K562 (cell line): ENCODE data around the gene YIF1A. TPM values are rescaled to one million over a fixed set of nuclear protein-coding genes. Genes with fewer than 3 reads are reported as not detected.

Experiments
- CCNT2 ChIP-seq: IDR thresholded peaks from 2 replicates; pipeline ENCODE4 v1.6.1; 2011; ENCODE audit warnings: borderline replicate concordance, low read depth, mild to moderate bottlenecking, moderate library complexity, mixed read lengths, low read length; ENCODE audit not compliant: insufficient read length; ENCODE audit errors: extremely low read depth
- CEBPB ChIP-seq: fragments of 450-650 bp; IDR thresholded peaks from 2 replicates; pipeline ENCODE4 v1.6.1; 2016; ENCODE audit warnings: missing genetic modification characterization, missing compliant biosample characterization
- E2F4 ChIP-seq: sonication (generic); formaldehyde crosslinking; IDR thresholded peaks from 2 replicates; pipeline ENCODE4 v1.8.0; 2022; ENCODE audit warnings: mild to moderate bottlenecking, low read depth, missing genetic modification reagents
- FOXK2 ChIP-seq, 2 experiments: fragments of 450-650 bp; IDR thresholded peaks in 1 of 2; conservative IDR thresholded peaks in 1 of 2; 2 replicates each; pipeline ENCODE4 v1.6.1; 2016; ENCODE audit warnings: low read depth in 2 of 2, mild to moderate bottlenecking in 1 of 2
- HDAC6 ChIP-seq: IDR thresholded peaks from 2 replicates; pipeline ENCODE4 v1.6.1; 2012; ENCODE audit warnings: low read depth, mild to moderate bottlenecking, control low read depth, inconsistent platforms, low read length, moderate library complexity
- MCM7 ChIP-seq, 2 experiments: fragments of 450-650 bp; IDR thresholded peaks; 2 replicates each; pipeline ENCODE4 v1.6.1; 2016 to 2018
- NONO ChIP-seq, 2 experiments: fragments of 200-400 bp in 1 of 2; fragments of 450-650 bp in 1 of 2; formaldehyde crosslinking in 1 of 2; IDR thresholded peaks; 2 replicates each; pipeline ENCODE4 v1.6.1; 2017; ENCODE audit warnings: low read depth in 2 of 2, mild to moderate bottlenecking in 2 of 2, moderate library complexity in 2 of 2, low read length in 1 of 2
- NR3C1 ChIP-seq: sonication (generic); formaldehyde crosslinking; IDR thresholded peaks from 2 replicates; pipeline ENCODE4 v1.8.1; 2022; ENCODE audit warnings: missing genetic modification reagents
- NUFIP1 ChIP-seq: fragments of 450-650 bp; IDR thresholded peaks from 2 replicates; pipeline ENCODE4 v1.6.1; 2018; ENCODE audit not compliant: partially characterized antibody
- RFX7 ChIP-seq: fragments of 250-450 bp; sonication (Bioruptor Pico); IDR thresholded peaks from 2 replicates; pipeline ENCODE4 v1.5.1; 2021; ENCODE audit warnings: mild to moderate bottlenecking
- SP1 ChIP-seq: sonication (generic); formaldehyde crosslinking; IDR thresholded peaks from 2 replicates; pipeline ENCODE4 v1.8.1; 2022; ENCODE audit warnings: mild to moderate bottlenecking, missing genetic modification reagents
- TFAP4 ChIP-seq: sonication (generic); formaldehyde crosslinking; IDR thresholded peaks from 2 replicates; pipeline ENCODE4 v1.8.0; 2022; ENCODE audit warnings: missing genetic modification reagents, mild to moderate bottlenecking, moderate library complexity, borderline replicate concordance
- YBX1 ChIP-seq: fragments of 450-650 bp; IDR thresholded peaks from 2 replicates; pipeline ENCODE4 v1.7.1; 2016; ENCODE audit warnings: mild to moderate bottlenecking
- ZEB2 ChIP-seq: fragments of 450-650 bp; IDR thresholded peaks from 2 replicates; pipeline ENCODE4 v1.6.1; 2016
- ZNF121 ChIP-seq: sonication (generic); formaldehyde crosslinking; conservative IDR thresholded peaks from 2 replicates; pipeline ENCODE4 v1.8.0; 2022; ENCODE audit warnings: missing genetic modification reagents
- ZNF143 ChIP-seq: sonication (generic); formaldehyde crosslinking; IDR thresholded peaks from 2 replicates; pipeline ENCODE4 v1.9.0; 2022; ENCODE audit warnings: mild to moderate bottlenecking, missing genetic modification reagents
- ZNF174 ChIP-seq: fragments of 250-450 bp; sonication (Bioruptor Pico); IDR thresholded peaks from 2 replicates; pipeline ENCODE4 v1.4.0; 2020; ENCODE audit warnings: mild to moderate bottlenecking
- polyA plus RNA-seq, 8 experiments: library from polyadenylated mRNA; depleted of rRNA in 4 of 8; stranded (reverse) in 5 of 8; unstranded in 3 of 8; fragments of >200 nt; fragmentation: Nextera tagmentation in 2 of 8; fragmentation: Illumina TruSeq in 1 of 8; extraction: Ambion mirVana in 2 of 8; extraction: Trizol in 1 of 8; gene quantifications; 2 replicates each; pipeline versions ENCODE4 v1.2.1 to v1.2.3, GENCODE V29; 2011 to 2014; ENCODE audit warnings: inconsistent platforms in 1 of 8, missing spikeins in 1 of 8
- total RNA-seq, 7 experiments: library from RNA; depleted of rRNA in 6 of 7; stranded (reverse); fragments of >200 nt in 6 of 7; fragmentation: Illumina TruSeq in 2 of 7; extraction: Trizol in 2 of 7; gene quantifications; 2 replicates each; pipeline versions ENCODE4 v1.2.1 to v1.2.3, GENCODE V29; 2011 to 2021; ENCODE audit warnings: low replicate concordance in 1 of 7
- TF ChIP-seq, protein P1 (sequence below): fragments of 250-450 bp; sonication (Bioruptor Pico); IDR thresholded peaks from 2 replicates; pipeline ENCODE4 v1.4.0; 2020; ENCODE audit warnings: mild to moderate bottlenecking, moderate library complexity
- TF ChIP-seq, protein P2 (sequence below): fragments of 450-650 bp; formaldehyde crosslinking; IDR thresholded peaks from 2 replicates; pipeline ENCODE4 v1.4.0; 2022; ENCODE audit warnings: missing genetic modification characterization
- TF ChIP-seq, protein P3 (sequence below): sonication (generic); formaldehyde crosslinking; IDR thresholded peaks from 2 replicates; pipeline ENCODE4 v1.8.0; 2022; ENCODE audit warnings: mild to moderate bottlenecking, missing genetic modification reagents

Gene YIF1A
- total and polyA plus RNA-seq, 9 of the 15 experiments (the other 6 are each of a cell fraction or from before 2014, with no cell fraction given) = 8.6 to 121 (median 77.2) TPM

GRCh38 chr11:66282468-66283455 is 6.2 kb downstream of the YIF1A start (continued):
- TF ChIP-seq ZNF143 (CRISPR knock-in tag) (no peak), YBX1 (no peak), NONO (IDR thresholded peaks at IDR 0.05; ENCODE audit: low read depth in 2 of 2, low read length in 1 of 2) (peak in 1 of 2 experiments; percentile 71; a peak in 1 of 4 replicates), CEBPB (tag) (no peak), TFAP4 (peak; percentile 91), FOXK2 (conservative IDR thresholded peaks at IDR 0.05 in 1 of 2, IDR thresholded peaks at IDR 0.05 in 1 of 2; ENCODE audit: low read depth in 2 of 2) (no peak), NUFIP1 (no peak), CCNT2 (peak; percentile 68), E2F4 (CRISPR knock-in tag) (no peak), SP1 (peak; percentile 84), MCM7 (IDR thresholded peaks at IDR 0.05) (no peak), RFX7 (CRISPR knock-in tag) (no peak), HDAC6 (0 out of 2 replicates have a peak, but pooled peaks have one; percentile 69), ZNF174 (CRISPR knock-in tag) (no peak), ZNF121 (CRISPR knock-in tag) (no peak), ZEB2 (no peak), NR3C1 (CRISPR knock-in tag) (no peak)
- TF ChIP-seq, protein P1, sequence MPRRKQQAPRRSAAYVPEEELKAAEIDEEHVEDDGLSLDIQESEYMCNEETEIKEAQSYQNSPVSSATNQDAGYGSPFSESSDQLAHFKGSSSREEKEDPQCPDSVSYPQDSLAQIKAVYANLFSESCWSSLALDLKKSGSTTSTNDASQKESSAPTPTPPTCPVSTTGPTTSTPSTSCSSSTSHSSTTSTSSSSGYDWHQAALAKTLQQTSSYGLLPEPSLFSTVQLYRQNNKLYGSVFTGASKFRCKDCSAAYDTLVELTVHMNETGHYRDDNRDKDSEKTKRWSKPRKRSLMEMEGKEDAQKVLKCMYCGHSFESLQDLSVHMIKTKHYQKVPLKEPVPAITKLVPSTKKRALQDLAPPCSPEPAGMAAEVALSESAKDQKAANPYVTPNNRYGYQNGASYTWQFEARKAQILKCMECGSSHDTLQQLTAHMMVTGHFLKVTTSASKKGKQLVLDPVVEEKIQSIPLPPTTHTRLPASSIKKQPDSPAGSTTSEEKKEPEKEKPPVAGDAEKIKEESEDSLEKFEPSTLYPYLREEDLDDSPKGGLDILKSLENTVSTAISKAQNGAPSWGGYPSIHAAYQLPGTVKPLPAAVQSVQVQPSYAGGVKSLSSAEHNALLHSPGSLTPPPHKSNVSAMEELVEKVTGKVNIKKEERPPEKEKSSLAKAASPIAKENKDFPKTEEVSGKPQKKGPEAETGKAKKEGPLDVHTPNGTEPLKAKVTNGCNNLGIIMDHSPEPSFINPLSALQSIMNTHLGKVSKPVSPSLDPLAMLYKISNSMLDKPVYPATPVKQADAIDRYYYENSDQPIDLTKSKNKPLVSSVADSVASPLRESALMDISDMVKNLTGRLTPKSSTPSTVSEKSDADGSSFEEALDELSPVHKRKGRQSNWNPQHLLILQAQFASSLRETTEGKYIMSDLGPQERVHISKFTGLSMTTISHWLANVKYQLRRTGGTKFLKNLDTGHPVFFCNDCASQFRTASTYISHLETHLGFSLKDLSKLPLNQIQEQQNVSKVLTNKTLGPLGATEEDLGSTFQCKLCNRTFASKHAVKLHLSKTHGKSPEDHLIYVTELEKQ (CRISPR knock-in tag) = no peak
- TF ChIP-seq, protein P2, sequence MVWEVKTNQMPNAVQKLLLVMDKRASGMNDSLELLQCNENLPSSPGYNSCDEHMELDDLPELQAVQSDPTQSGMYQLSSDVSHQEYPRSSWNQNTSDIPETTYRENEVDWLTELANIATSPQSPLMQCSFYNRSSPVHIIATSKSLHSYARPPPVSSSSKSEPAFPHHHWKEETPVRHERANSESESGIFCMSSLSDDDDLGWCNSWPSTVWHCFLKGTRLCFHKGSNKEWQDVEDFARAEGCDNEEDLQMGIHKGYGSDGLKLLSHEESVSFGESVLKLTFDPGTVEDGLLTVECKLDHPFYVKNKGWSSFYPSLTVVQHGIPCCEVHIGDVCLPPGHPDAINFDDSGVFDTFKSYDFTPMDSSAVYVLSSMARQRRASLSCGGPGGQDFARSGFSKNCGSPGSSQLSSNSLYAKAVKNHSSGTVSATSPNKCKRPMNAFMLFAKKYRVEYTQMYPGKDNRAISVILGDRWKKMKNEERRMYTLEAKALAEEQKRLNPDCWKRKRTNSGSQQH (CRISPR knock-in tag) = no peak
- TF ChIP-seq, protein P3, sequence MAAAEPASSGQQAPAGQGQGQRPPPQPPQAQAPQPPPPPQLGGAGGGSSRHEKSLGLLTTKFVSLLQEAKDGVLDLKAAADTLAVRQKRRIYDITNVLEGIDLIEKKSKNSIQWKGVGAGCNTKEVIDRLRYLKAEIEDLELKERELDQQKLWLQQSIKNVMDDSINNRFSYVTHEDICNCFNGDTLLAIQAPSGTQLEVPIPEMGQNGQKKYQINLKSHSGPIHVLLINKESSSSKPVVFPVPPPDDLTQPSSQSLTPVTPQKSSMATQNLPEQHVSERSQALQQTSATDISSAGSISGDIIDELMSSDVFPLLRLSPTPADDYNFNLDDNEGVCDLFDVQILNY (CRISPR knock-in tag) = no peak
